Spleen (tissue), 11 donors: ENCODE data around the gene KLRF1. TPM values are rescaled to one million over a fixed set of nuclear protein-coding genes. Genes with fewer than 3 reads are reported as not detected.

Experiments used
- DNase-seq: peaks from one replicate; pipeline ENCODE4 v3.0.0-alpha.2; 2020
- H3K27ac ChIP-seq, 8 donors: fragments of 200-600 bp; sonication (generic) in 7 of 8; 1 replicate in 4 of 8; 2 replicates in 4 of 8; pipeline versions ENCODE4 v1.5.0 to v1.8.0; 2016 to 2021; ENCODE audit warnings: inconsistent platforms in 4 of 8, mild to moderate bottlenecking in 4 of 8, moderate library complexity in 1 of 8
- H3K27me3 ChIP-seq, 7 donors: fragments of 200-600 bp; sonication (generic) in 6 of 7; replicated peaks in 1 of 7; 1 replicate in 4 of 7; 2 replicates in 3 of 7; pipeline versions ENCODE4 v1.5.0 to v1.8.0; 2016 to 2021; ENCODE audit warnings: inconsistent platforms in 3 of 7, mild to moderate bottlenecking in 1 of 7
- H3K36me3 ChIP-seq, 6 donors: fragments of 200-600 bp; sonication (generic) in 5 of 6; 1 replicate in 4 of 6; 2 replicates in 2 of 6; pipeline versions ENCODE4 v1.5.0 to v1.8.0; 2016 to 2021; ENCODE audit warnings: inconsistent platforms in 2 of 6
- H3K4me1 ChIP-seq, 6 donors: fragments of 200-600 bp; sonication (generic) in 5 of 6; 1 replicate in 3 of 6; 2 replicates in 3 of 6; pipeline versions ENCODE4 v1.5.0 to v1.8.0; 2016 to 2021; ENCODE audit warnings: inconsistent platforms in 3 of 6
- H3K4me3 ChIP-seq, 8 donors: fragments of 200-600 bp; sonication (generic) in 7 of 8; 1 replicate in 4 of 8; 2 replicates in 4 of 8; pipeline versions ENCODE4 v1.5.0 to v1.8.0; 2016 to 2021; ENCODE audit warnings: inconsistent platforms in 4 of 8, mild to moderate bottlenecking in 4 of 8, moderate library complexity in 2 of 8
- H3K9me3 ChIP-seq, 8 donors: fragments of 200-600 bp; sonication (generic) in 7 of 8; 1 replicate in 4 of 8; 2 replicates in 4 of 8; pipeline versions ENCODE4 v1.5.0 to v1.8.0; 2016 to 2021; ENCODE audit warnings: inconsistent platforms in 4 of 8
- CTCF ChIP-seq, 11 experiments: fragments of 200-600 bp in 7 of 11; fragments of 450-650 bp in 4 of 11; sonication (generic) in 4 of 11; IDR thresholded peaks in 8 of 11; conservative IDR thresholded peaks in 3 of 11; 1 replicate in 7 of 11; 2 replicates in 4 of 11; pipeline versions ENCODE4 v1.4.0 to v1.8.0; 2016 to 2021; ENCODE audit warnings: antibody characterized with exemption in 11 of 11, inconsistent platforms in 4 of 11, mild to moderate bottlenecking in 1 of 11
- POLR2A ChIP-seq, 3 donors: fragments of 450-650 bp; IDR thresholded peaks; one replicate each; pipeline ENCODE4 v1.5.1; 2017; ENCODE audit warnings: antibody characterized with exemption in 3 of 3, mild to moderate bottlenecking in 1 of 3
- POLR2AphosphoS5 ChIP-seq, 3 donors: sonication (generic); formaldehyde crosslinking; IDR thresholded peaks; one replicate each; pipeline ENCODE4 v1.5.1; 2017; ENCODE audit warnings: antibody characterized with exemption in 3 of 3
- WGBS, 5 donors: extraction: QIAGEN DNeasy Blood & Tissue Kit in 3 of 5; methylation state at CpG; one replicate each; pipeline versions ENCODE4 v1.1.5 to v1.1.7; 2013 to 2018; 5-methylcytosine and 5-hydroxymethylcytosine counted together
- intact Hi-C: fragments of 100-400 bp; cut with DNase I; formaldehyde crosslinking; loops from one replicate; pipeline ENCODE4 v1.15.0; 2023; ENCODE audit warnings: low total_unique reads
- polyA plus RNA-seq, 3 donors: library from polyadenylated mRNA; stranded (reverse); fragments of 200-250 nt; gene quantifications; one replicate each; pipeline ENCODE4 v1.2.1, GENCODE V29; 2013
- total RNA-seq, 7 donors: library from RNA; depleted of rRNA in 3 of 7; stranded (reverse); fragments of >200 nt in 3 of 7; fragmentation: NEBNext Ultra II Directional in 4 of 7; extraction: Animal tissue kit (Norgen Biotek cat#: 25700) in 4 of 7; gene quantifications; one replicate each; pipeline versions ENCODE4 v1.1.0 to v1.2.1, GENCODE V29; 2016 to 2021
- donor health status: healthy with polysubstance abuse.
- donor health status: DM: no; HTN: no; CAD: no; lungs with moderate emphysema.
- donor health status: DM: no; HTN: no; CAD: no.
- donor health status: Bipolar disorder and iron deficiency.
- donor health status: healthy.
- donor health status: DM: no; HTN: no; CAD: no.
- donor health status: DM: yes; HTN: yes; CAD: no.

Gene KLRF1
- total and polyA plus RNA-seq, 10 donors: 7.9 to 22.6 (median 9.7) TPM

GRCh38 chr12:9866860-9867269, 39.6 kb downstream of the KLRF1 start:
- intact Hi-C loops: no loop called here
- TF ChIP-seq POLR2A (IDR thresholded peaks at IDR 0.05) (no peak), CTCF (IDR thresholded peaks at IDR 0.05 in 8 of 11, conservative IDR thresholded peaks at IDR 0.05 in 3 of 11) (no peak), POLR2AphosphoS5 (IDR thresholded peaks at IDR 0.05) (no peak)
- H3K27me3 ChIP-seq: no peaks in the 10 kb centered on the region
- 6 to 25% (median 9%) methylated on average over 4 of the region's 4 CpGs for WGBS, 5 donors
- peaks cover 0 to 20% (median 15%) of the 10 kb centered on the region in 8 donors for H3K9me3 ChIP-seq
- no peak for DNase-seq
- H3K4me1 ChIP-seq: peaks cover 0 to 70% (median 16%) of the 10 kb centered on the region in 6 donors
- H3K36me3 ChIP-seq: peaks cover 0 to 14% (median 0%) of the 10 kb centered on the region in 6 donors
- peak overlapping the region; percentile 77 to 97 (median 92) for H3K27ac ChIP-seq
- peak overlapping the region; percentile 36 to 67 (median 42) for H3K4me3 ChIP-seq

- H3K27ac ChIP-seq: peak overlapping the region; percentile 77 to 97 (median 92)
- peaks cover 0 to 7% (median 0%) of the 10 kb centered on the region in 6 donors for H3K36me3 ChIP-seq
- H3K4me3 ChIP-seq: peak overlapping the region; percentile 36 to 67 (median 42)
- no peaks in the 10 kb centered on the region for H3K27me3 ChIP-seq
- TF ChIP-seq POLR2AphosphoS5 (IDR thresholded peaks at IDR 0.05): no peak
- TF ChIP-seq POLR2A (IDR thresholded peaks at IDR 0.05): no peak
- TF ChIP-seq CTCF (IDR thresholded peaks at IDR 0.05 in 8 of 11, conservative IDR thresholded peaks at IDR 0.05 in 3 of 11): no peak
- peaks cover 0 to 20% (median 15%) of the 10 kb centered on the region in 8 donors for H3K9me3 ChIP-seq
- intact Hi-C loops: no loop called here
- peaks cover 0 to 69% (median 15%) of the 10 kb centered on the region in 6 donors for H3K4me1 ChIP-seq
- WGBS, 5 donors: 5 to 11% (median 8%) methylated on average over 4 of the region's 4 CpGs
- DNase-seq: no peak
Observed at GRCh38 chr12:9867531-9867930, 40.2 kb downstream of the KLRF1 start.

GRCh38 chr12:9868311-9868801, 41.1 kb downstream of the KLRF1 start:
- Histone ChIP-seq H3K27ac (peak overlapping the region; percentile 77 to 97 (median 92)), H3K4me1 (peaks cover 0 to 61% (median 15%) of the 10 kb centered on the region in 6 donors), H3K9me3 (peaks cover 0 to 12% (median 10%) of the 10 kb centered on the region in 8 donors), H3K36me3 (no peaks in the 10 kb centered on the region), H3K4me3 (peak overlapping the region; percentile 36 to 67 (median 42)), H3K27me3 (no peaks in the 10 kb centered on the region)
- no peak for TF ChIP-seq POLR2AphosphoS5 (IDR thresholded peaks at IDR 0.05)
- no peak for TF ChIP-seq POLR2A (IDR thresholded peaks at IDR 0.05)
- TF ChIP-seq CTCF (IDR thresholded peaks at IDR 0.05 in 8 of 11, conservative IDR thresholded peaks at IDR 0.05 in 3 of 11): no peak
- WGBS, 5 donors: 10 to 22% (median 11%) methylated on average over 11 of the region's 11 CpGs
- no peak for DNase-seq
- intact Hi-C loops: no loop called here

- H3K27me3 ChIP-seq: no peaks in the 10 kb centered on the region
- peaks cover 0 to 6% (median 4%) of the 10 kb centered on the region in 8 donors for H3K9me3 ChIP-seq
- H3K27ac ChIP-seq: peak overlapping the region; percentile 77 to 97 (median 92)
- peak overlapping the region; percentile 36 to 67 (median 42) for H3K4me3 ChIP-seq
- 4 to 8% (median 6%) methylated on average over 4 of the region's 4 CpGs for WGBS, 5 donors
- DNase-seq: no peak
- intact Hi-C loops: no loop called here
- TF ChIP-seq CTCF (IDR thresholded peaks at IDR 0.05 in 8 of 11, conservative IDR thresholded peaks at IDR 0.05 in 3 of 11): no peak
- TF ChIP-seq POLR2A (IDR thresholded peaks at IDR 0.05): no peak
- no peak for TF ChIP-seq POLR2AphosphoS5 (IDR thresholded peaks at IDR 0.05)
- peaks cover 0 to 58% (median 15%) of the 10 kb centered on the region in 6 donors for H3K4me1 ChIP-seq
- no peaks in the 10 kb centered on the region for H3K36me3 ChIP-seq
Observed at GRCh38 chr12:9868951-9869306, 41.6 kb downstream of the KLRF1 start.
